Tibial nerve (tissue), 4 donors: ENCODE results near the gene AUH.

Experiments
- EP300 ChIP-seq, 2 donors: sonication (generic); formaldehyde crosslinking; IDR thresholded peaks; one replicate each; pipeline ENCODE4 v1.6.1; 2017; ENCODE audit warnings: antibody characterized with exemption in 2 of 2, mild to moderate bottlenecking in 1 of 2
- POLR2A ChIP-seq, 2 donors: fragments of 450-650 bp; IDR thresholded peaks; one replicate each; pipeline ENCODE4 v1.6.1; 2017; ENCODE audit warnings: antibody characterized with exemption in 2 of 2, mild to moderate bottlenecking in 2 of 2, moderate library complexity in 2 of 2
- TF ChIP-seq, protein P1 (sequence below), 5 experiments: fragments of 200-600 bp in 3 of 5; fragments of 450-650 bp in 2 of 5; sonication (generic) in 3 of 5; IDR thresholded peaks; one replicate each; pipeline ENCODE4 v1.5.1; 2016 to 2019; ENCODE audit warnings: antibody characterized with exemption in 5 of 5, mild to moderate bottlenecking in 3 of 5, moderate library complexity in 2 of 5

DNA sequence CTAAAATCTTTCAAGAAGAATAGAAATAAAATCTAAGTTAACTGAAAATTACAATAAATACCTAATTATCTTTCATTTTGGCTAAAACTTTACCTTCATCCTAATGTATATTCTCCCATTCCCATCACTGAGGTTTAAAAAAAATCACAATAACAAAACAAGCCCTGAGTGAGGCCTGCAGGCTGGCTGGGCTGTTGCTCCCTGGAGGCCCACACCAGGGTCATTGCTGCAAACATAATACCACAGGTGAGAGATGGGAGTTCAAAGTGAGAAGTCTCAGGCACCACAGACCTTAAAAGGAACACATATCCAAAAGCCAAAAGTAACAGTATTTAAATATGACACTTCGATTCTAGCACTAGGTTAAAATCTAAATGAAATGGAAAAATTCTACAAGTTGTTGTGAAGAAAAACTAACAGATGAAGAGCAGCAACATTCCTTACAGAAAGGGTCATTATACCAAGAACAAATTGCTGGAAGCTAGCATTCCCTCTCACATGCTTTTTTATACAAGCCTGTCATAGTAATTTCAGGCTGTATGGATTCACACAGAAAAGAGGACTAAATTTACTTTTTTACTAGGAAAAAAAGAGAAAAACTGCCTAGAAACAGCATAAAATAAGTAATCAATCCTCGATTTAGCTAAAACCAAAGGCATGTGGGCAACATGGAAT lies 57.8 kb downstream of the AUH start:
- TF ChIP-seq, protein P1, sequence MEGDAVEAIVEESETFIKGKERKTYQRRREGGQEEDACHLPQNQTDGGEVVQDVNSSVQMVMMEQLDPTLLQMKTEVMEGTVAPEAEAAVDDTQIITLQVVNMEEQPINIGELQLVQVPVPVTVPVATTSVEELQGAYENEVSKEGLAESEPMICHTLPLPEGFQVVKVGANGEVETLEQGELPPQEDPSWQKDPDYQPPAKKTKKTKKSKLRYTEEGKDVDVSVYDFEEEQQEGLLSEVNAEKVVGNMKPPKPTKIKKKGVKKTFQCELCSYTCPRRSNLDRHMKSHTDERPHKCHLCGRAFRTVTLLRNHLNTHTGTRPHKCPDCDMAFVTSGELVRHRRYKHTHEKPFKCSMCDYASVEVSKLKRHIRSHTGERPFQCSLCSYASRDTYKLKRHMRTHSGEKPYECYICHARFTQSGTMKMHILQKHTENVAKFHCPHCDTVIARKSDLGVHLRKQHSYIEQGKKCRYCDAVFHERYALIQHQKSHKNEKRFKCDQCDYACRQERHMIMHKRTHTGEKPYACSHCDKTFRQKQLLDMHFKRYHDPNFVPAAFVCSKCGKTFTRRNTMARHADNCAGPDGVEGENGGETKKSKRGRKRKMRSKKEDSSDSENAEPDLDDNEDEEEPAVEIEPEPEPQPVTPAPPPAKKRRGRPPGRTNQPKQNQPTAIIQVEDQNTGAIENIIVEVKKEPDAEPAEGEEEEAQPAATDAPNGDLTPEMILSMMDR (IDR thresholded peaks at IDR 0.05): no peak
- TF ChIP-seq EP300 (IDR thresholded peaks at IDR 0.05) (no peak), POLR2A (IDR thresholded peaks at IDR 0.05) (no peak)
